HepG2 (cell line): ENCODE measurements around the gene MYH15. TPM values are rescaled to one million over a fixed set of nuclear protein-coding genes. Genes with fewer than 3 reads are reported as not detected.

Source experiments
- ATAC-seq: fragments of 200-7000 bp; cut with Tn5 transposase; 3 replicates; pipeline ENCODE4 v1.9.1; 2020; ENCODE audit warnings: mild to moderate bottlenecking, moderate library complexity
- BruUV-seq: library from RNA; stranded (reverse); fragments of 400-500 nt; replicated peaks from 2 replicates; lab custom pipeline; 2021; lab: Mats Ljungman, UMichigan
- CTCF ChIA-PET: fragments of 300-600 bp; formaldehyde crosslinking; extraction: SDS; loops from one replicate; lab custom pipeline; 2021; ENCODE audit warnings: low total read pairs, inconsistent platforms, low intra/inter-chr PET ratio; lab: Yijun Ruan, JAX
- POLR2A ChIA-PET: fragments of 350-600 bp; sonication (Branson Sonifier 250); formaldehyde crosslinking; loops from one replicate; lab custom pipeline; 2020; ENCODE audit warnings: antibody characterized with exemption, inconsistent platforms; lab: Yijun Ruan, JAX
- DNase-seq: peaks from one replicate; pipeline ENCODE4 v3.0.0-alpha.2; 2015; ENCODE audit warnings: low spot score
- FAIRE-seq: peaks from 3 replicates; lab custom pipeline; 2011; peaks lifted over from hg19 to GRCh38; lab: Jason Lieb, UNC
- H2AFZ ChIP-seq: one replicate; pipeline ENCODE4 v1.6.1; 2011; ENCODE audit warnings: low read length, inconsistent platforms
- H3K27ac ChIP-seq: fragments of 300-600 bp; 3 replicates; pipeline ENCODE4 v1.8.0; 2011; ENCODE audit warnings: mixed run types, mild to moderate bottlenecking, mixed read lengths, low read length, inconsistent platforms; ENCODE audit not compliant: insufficient read depth; ENCODE audit errors: extremely low read length
- H3K27me3 ChIP-seq, 2 experiments: fragments of 200-600 bp in 1 of 2; 2 replicates in 1 of 2; 3 replicates in 1 of 2; pipeline versions ENCODE4 v1.6.0 to v1.8.0; 2011; ENCODE audit warnings: low read length in 2 of 2, mild to moderate bottlenecking in 2 of 2, moderate library complexity in 2 of 2, inconsistent platforms in 1 of 2; ENCODE audit not compliant: insufficient read depth in 2 of 2, control insufficient read depth in 1 of 2
- H3K36me3 ChIP-seq, 2 experiments: fragments of 200-600 bp in 1 of 2; replicated peaks in 1 of 2; 2 replicates in 1 of 2; 3 replicates in 1 of 2; pipeline versions ENCODE4 v1.5.1 to v1.8.0; 2011; ENCODE audit warnings: low read length in 2 of 2, inconsistent platforms in 1 of 2; ENCODE audit not compliant: insufficient read depth in 2 of 2, control insufficient read depth in 1 of 2
- H3K4me1 ChIP-seq: 2 replicates; pipeline ENCODE4 v1.5.1; 2012; ENCODE audit warnings: low read length, inconsistent platforms; ENCODE audit not compliant: insufficient read depth
- H3K4me2 ChIP-seq: 2 replicates; pipeline ENCODE4 v1.6.0; 2011; ENCODE audit warnings: low read depth, low read length, inconsistent platforms
- H3K4me3 ChIP-seq, 3 experiments: fragments of 200-600 bp in 1 of 3; sonication (generic), shearing (Covaris generic) in 1 of 3; replicated peaks in 1 of 3; 2 replicates each; pipeline ENCODE4 v1.5.1; 2011 to 2016; ENCODE audit warnings: low read length in 3 of 3, inconsistent platforms in 2 of 3, low read depth in 2 of 3, mild to moderate bottlenecking in 2 of 3, control low read depth in 1 of 3, mixed read lengths in 1 of 3; ENCODE audit not compliant: insufficient read depth in 1 of 3
- H3K79me2 ChIP-seq: one replicate; pipeline ENCODE4 v1.6.1; 2011; ENCODE audit warnings: low read length, inconsistent platforms; ENCODE audit not compliant: insufficient read depth
- H3K9ac ChIP-seq: 2 replicates; pipeline ENCODE4 v1.6.0; 2011; ENCODE audit warnings: mild to moderate bottlenecking, low read depth, low read length, inconsistent platforms; ENCODE audit not compliant: insufficient read depth
- H3K9me3 ChIP-seq: 2 replicates; pipeline ENCODE4 v1.5.1; 2012; ENCODE audit warnings: mild to moderate bottlenecking, low read length
- H4K20me1 ChIP-seq: 2 replicates; pipeline ENCODE4 v1.6.0; 2011; ENCODE audit warnings: inconsistent platforms, mild to moderate bottlenecking, low read length, moderate library complexity; ENCODE audit not compliant: insufficient read depth
- JUNB ChIP-seq: sonication (generic); formaldehyde crosslinking; IDR thresholded peaks from 2 replicates; pipeline ENCODE4 v1.8.0; 2022; ENCODE audit warnings: missing genetic modification reagents, mild to moderate bottlenecking, borderline replicate concordance
- MED8 ChIP-seq: sonication (generic); formaldehyde crosslinking; IDR thresholded peaks from 2 replicates; pipeline ENCODE4 v1.8.1; 2023; ENCODE audit warnings: mild to moderate bottlenecking, missing genetic modification reagents; ENCODE audit not compliant: insufficient replicate concordance
- NCOA5 ChIP-seq: sonication (generic); formaldehyde crosslinking; IDR thresholded peaks from 2 replicates; pipeline ENCODE4 v1.4.0; 2020; ENCODE audit warnings: missing genetic modification reagents
- NKX3-1 ChIP-seq: sonication (generic); formaldehyde crosslinking; IDR thresholded peaks from 2 replicates; pipeline ENCODE4 v1.5.0; 2020; ENCODE audit warnings: missing genetic modification reagents
- PCBP1 ChIP-seq: fragments of 200-400 bp; formaldehyde crosslinking; IDR thresholded peaks from 2 replicates; pipeline ENCODE4 v1.6.1; 2017; ENCODE audit warnings: mild to moderate bottlenecking, low read depth, low read length, borderline replicate concordance
- SPEN ChIP-seq: sonication (generic); formaldehyde crosslinking; IDR thresholded peaks from 2 replicates; pipeline ENCODE4 v1.5.1; 2020; ENCODE audit warnings: low read depth, mild to moderate bottlenecking, missing genetic modification reagents
- STAG1 ChIP-seq: sonication (generic); formaldehyde crosslinking; IDR thresholded peaks from 2 replicates; pipeline ENCODE4 v1.4.0; 2020; ENCODE audit warnings: missing genetic modification reagents
- ZNF446 ChIP-seq: sonication (generic); formaldehyde crosslinking; IDR thresholded peaks from 2 replicates; pipeline ENCODE4 v1.5.0; 2020; ENCODE audit warnings: mild to moderate bottlenecking, missing genetic modification reagents
- ZNF510 ChIP-seq: sonication (generic); formaldehyde crosslinking; IDR thresholded peaks from 2 replicates; pipeline ENCODE4 v1.4.0; 2020; ENCODE audit warnings: low read depth, mild to moderate bottlenecking, missing genetic modification reagents
- ZNF570 ChIP-seq: sonication (generic); formaldehyde crosslinking; IDR thresholded peaks from 2 replicates; pipeline ENCODE4 v1.4.0; 2020; ENCODE audit warnings: mild to moderate bottlenecking, missing genetic modification reagents, borderline replicate concordance
- WGBS: methylation state at CpG from one replicate; pipeline ENCODE4 v1.1.6; 2017; ENCODE audit warnings: low lambda C conversion rate; 5-methylcytosine and 5-hydroxymethylcytosine counted together
- in situ Hi-C: cut with HindIII; loops from 2 replicates; pipeline ENCODE4 v1.10.0; 2017; ENCODE audit warnings: low pct_unique_long_range_greater_than_20kb; ENCODE audit not compliant: extremely low pct_ligation_motif_present
- intact Hi-C: fragments of 100-400 bp; cut with micrococcal nuclease; formaldehyde crosslinking; loops from one replicate; pipeline ENCODE4 v1.10.0; 2022; ENCODE audit not compliant: unreplicated experiment
- polyA plus RNA-seq, 8 experiments: library from polyadenylated mRNA; depleted of rRNA in 3 of 8; stranded (reverse) in 7 of 8; unstranded in 1 of 8; fragments of >200 nt; fragmentation: Illumina TruSeq in 4 of 8; extraction: Trizol in 4 of 8; gene quantifications; 2 replicates each; pipeline versions ENCODE4 v1.2.1 to v1.2.3, GENCODE V29; 2011 to 2016; ENCODE audit warnings: low read depth in 4 of 8, missing spikeins in 1 of 8, mixed read lengths in 1 of 8; ENCODE audit not compliant: insufficient read depth in 1 of 8
- total RNA-seq, 5 experiments: library from RNA; depleted of rRNA; stranded (reverse); fragments of >200 nt; fragmentation: Illumina TruSeq; extraction: Trizol; gene quantifications; 2 replicates each; pipeline ENCODE4 v1.2.3, GENCODE V29; 2016; ENCODE audit warnings: low read depth in 1 of 5
- TF ChIP-seq, protein P1 (sequence below): sonication (generic); formaldehyde crosslinking; conservative IDR thresholded peaks from 2 replicates; pipeline ENCODE4 v1.5.0; 2020; ENCODE audit warnings: missing genetic modification reagents
- TF ChIP-seq, protein P2 (sequence below): sonication (generic); formaldehyde crosslinking; conservative IDR thresholded peaks from 2 replicates; pipeline ENCODE4 v1.4.0; 2020; ENCODE audit warnings: missing genetic modification reagents

Gene MYH15
- total and polyA plus RNA-seq, 2 of the 13 experiments (the other 11 are each of a cell fraction or from before 2014, with no cell fraction given) = 0.03 to 0.09 TPM

DNA sequence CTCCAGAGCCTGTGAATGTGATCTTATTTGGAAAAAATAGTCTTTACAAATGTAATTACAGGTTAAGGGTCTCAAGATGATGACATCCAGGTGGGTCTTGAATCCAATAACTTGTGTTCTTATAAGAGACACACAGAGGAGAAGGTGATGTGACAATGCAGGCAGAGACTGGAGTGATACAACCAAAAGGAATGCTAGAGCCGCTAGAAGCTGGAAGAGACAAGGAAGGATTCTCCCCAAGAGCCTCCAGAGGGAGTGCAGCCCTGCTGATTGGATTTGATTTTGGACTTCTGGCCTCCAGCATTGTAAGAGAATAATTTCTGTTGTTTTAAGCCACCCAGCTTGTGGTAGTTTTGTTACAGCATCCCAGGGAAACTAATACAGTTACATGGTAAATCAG lies 9.7 kb downstream of the MYH15 start:
- H3K9ac ChIP-seq = no peak overlapping the region
- no peaks in the 10 kb centered on the region for H3K36me3 ChIP-seq
- CTCF ChIA-PET = no interaction called here
- no peak overlapping the region for H3K4me2 ChIP-seq
- POLR2A ChIA-PET = no interaction called here
- no peaks in the 10 kb centered on the region; a peak in 1 of 5 replicates for H3K27me3 ChIP-seq
- no peak for FAIRE-seq
- DNase-seq = no peak
- 0% methylated on average over 1 of the region's 1 CpG for WGBS
- no peaks in the 10 kb centered on the region for H3K79me2 ChIP-seq
- intact Hi-C loops (no loop called here), in situ Hi-C loops (no loop called here)
- H2AFZ ChIP-seq = no peak overlapping the region
- no TSS peak for BruUV-seq
- no peaks in the 10 kb centered on the region for H3K9me3 ChIP-seq
- H4K20me1 ChIP-seq = no peaks in the 10 kb centered on the region
- H3K4me3 ChIP-seq = no peak overlapping the region
- no peak overlapping the region for H3K27ac ChIP-seq
- no peaks in the 10 kb centered on the region for H3K4me1 ChIP-seq
- ATAC-seq = no peak
- TF ChIP-seq JUNB (no peak), SPEN (CRISPR knock-in tag) (no peak), ZNF446 (no peak), MED8 (CRISPR knock-in tag) (no peak), STAG1 (CRISPR knock-in tag) (no peak), ZNF570 (CRISPR knock-in tag) (no peak), PCBP1 (no peak), NCOA5 (CRISPR knock-in tag) (no peak), ZNF510 (CRISPR knock-in tag) (no peak), NKX3-1 (CRISPR knock-in tag) (no peak)
- TF ChIP-seq, protein P1, sequence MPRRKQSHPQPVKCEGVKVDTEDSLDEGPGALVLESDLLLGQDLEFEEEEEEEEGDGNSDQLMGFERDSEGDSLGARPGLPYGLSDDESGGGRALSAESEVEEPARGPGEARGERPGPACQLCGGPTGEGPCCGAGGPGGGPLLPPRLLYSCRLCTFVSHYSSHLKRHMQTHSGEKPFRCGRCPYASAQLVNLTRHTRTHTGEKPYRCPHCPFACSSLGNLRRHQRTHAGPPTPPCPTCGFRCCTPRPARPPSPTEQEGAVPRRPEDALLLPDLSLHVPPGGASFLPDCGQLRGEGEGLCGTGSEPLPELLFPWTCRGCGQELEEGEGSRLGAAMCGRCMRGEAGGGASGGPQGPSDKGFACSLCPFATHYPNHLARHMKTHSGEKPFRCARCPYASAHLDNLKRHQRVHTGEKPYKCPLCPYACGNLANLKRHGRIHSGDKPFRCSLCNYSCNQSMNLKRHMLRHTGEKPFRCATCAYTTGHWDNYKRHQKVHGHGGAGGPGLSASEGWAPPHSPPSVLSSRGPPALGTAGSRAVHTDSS (CRISPR knock-in tag) = no peak
- TF ChIP-seq, protein P2, sequence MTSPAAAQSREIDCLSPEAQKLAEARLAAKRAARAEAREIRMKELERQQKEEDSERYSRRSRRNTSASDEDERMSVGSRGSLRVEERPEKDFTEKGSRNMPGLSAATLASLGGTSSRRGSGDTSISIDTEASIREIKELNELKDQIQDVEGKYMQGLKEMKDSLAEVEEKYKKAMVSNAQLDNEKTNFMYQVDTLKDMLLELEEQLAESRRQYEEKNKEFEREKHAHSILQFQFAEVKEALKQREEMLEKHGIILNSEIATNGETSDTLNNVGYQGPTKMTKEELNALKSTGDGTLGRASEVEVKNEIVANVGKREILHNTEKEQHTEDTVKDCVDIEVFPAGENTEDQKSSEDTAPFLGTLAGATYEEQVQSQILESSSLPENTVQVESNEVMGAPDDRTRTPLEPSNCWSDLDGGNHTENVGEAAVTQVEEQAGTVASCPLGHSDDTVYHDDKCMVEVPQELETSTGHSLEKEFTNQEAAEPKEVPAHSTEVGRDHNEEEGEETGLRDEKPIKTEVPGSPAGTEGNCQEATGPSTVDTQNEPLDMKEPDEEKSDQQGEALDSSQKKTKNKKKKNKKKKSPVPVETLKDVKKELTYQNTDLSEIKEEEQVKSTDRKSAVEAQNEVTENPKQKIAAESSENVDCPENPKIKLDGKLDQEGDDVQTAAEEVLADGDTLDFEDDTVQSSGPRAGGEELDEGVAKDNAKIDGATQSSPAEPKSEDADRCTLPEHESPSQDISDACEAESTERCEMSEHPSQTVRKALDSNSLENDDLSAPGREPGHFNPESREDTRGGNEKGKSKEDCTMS = no peak
